PFSK-1 (cell line): ENCODE data around the gene SLC44A5.

ENCODE experiments used
- FOXP2 ChIP-seq: optimal IDR thresholded peaks from 2 replicates; pipeline ENCODE3; 2011; ENCODE audit warnings: borderline replicate concordance, control low read depth, inconsistent platforms; ENCODE audit not compliant: insufficient read depth; ENCODE audit errors: extremely low read length, extremely low read depth
- POLR2AphosphoS5 ChIP-seq: IDR thresholded peaks from 2 replicates; pipeline ENCODE4 v1.6.1; 2012; ENCODE audit warnings: low read depth, mild to moderate bottlenecking, control low read depth, low read length, moderate library complexity
- SIN3A ChIP-seq: IDR thresholded peaks from 2 replicates; pipeline ENCODE4 v1.6.1; 2012; ENCODE audit warnings: mild to moderate bottlenecking, low read length, moderate library complexity, borderline replicate concordance; ENCODE audit not compliant: insufficient read depth
- TAF1 ChIP-seq: IDR thresholded peaks from 2 replicates; pipeline ENCODE4 v1.6.1; 2012; ENCODE audit warnings: low read length, control low read depth, borderline replicate concordance; ENCODE audit not compliant: insufficient read depth
- TF ChIP-seq, protein P1 (sequence below), 2 experiments: IDR thresholded peaks; 2 replicates each; pipeline versions ENCODE4 v1.6.1 to v1.8.0; 2011 to 2012; ENCODE audit warnings: low read depth in 2 of 2, low read length in 2 of 2, control low read depth in 1 of 2, inconsistent platforms in 1 of 2, mild to moderate bottlenecking in 1 of 2, moderate library complexity in 1 of 2; ENCODE audit not compliant: insufficient read depth in 1 of 2

DNA sequence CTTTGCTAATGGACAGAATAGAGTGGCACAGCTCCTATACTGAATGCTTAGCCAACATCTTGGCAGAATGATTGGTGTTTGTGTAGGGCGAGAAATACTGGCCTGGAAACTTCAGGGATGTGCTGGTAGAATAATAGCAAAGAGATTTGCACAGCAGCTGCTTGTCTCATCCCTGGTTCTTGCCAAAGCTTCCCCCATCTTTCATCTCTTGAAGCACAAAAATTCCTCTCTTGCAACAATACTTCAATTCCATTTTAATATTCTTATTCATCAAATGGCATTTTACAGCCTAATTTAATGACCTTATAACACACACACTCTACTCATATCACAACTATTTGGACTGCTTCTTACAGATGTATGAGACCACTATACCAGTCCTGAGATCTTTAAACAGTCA is 439.0 kb downstream of the SLC44A5 start:
- TF ChIP-seq, protein P1, sequence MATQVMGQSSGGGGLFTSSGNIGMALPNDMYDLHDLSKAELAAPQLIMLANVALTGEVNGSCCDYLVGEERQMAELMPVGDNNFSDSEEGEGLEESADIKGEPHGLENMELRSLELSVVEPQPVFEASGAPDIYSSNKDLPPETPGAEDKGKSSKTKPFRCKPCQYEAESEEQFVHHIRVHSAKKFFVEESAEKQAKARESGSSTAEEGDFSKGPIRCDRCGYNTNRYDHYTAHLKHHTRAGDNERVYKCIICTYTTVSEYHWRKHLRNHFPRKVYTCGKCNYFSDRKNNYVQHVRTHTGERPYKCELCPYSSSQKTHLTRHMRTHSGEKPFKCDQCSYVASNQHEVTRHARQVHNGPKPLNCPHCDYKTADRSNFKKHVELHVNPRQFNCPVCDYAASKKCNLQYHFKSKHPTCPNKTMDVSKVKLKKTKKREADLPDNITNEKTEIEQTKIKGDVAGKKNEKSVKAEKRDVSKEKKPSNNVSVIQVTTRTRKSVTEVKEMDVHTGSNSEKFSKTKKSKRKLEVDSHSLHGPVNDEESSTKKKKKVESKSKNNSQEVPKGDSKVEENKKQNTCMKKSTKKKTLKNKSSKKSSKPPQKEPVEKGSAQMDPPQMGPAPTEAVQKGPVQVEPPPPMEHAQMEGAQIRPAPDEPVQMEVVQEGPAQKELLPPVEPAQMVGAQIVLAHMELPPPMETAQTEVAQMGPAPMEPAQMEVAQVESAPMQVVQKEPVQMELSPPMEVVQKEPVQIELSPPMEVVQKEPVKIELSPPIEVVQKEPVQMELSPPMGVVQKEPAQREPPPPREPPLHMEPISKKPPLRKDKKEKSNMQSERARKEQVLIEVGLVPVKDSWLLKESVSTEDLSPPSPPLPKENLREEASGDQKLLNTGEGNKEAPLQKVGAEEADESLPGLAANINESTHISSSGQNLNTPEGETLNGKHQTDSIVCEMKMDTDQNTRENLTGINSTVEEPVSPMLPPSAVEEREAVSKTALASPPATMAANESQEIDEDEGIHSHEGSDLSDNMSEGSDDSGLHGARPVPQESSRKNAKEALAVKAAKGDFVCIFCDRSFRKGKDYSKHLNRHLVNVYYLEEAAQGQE (IDR thresholded peaks at IDR 0.05; ENCODE audit: insufficient read depth in 1 of 2, low read depth in 2 of 2, low read length in 2 of 2), result no peak
- TF ChIP-seq POLR2AphosphoS5 (no peak), TAF1 (no peak), SIN3A (no peak), FOXP2 (no peak)
